GM21619 (cell line): ENCODE measurements around the gene POLR3H.
"Not testable (repeated sequence)": the region's sequence is repeated elsewhere in the genome, so short reads cannot be mapped to it uniquely, and the experiment has no call there.

Source experiments
- ATAC-seq: cut with Tn5 transposase; IDR thresholded peaks from one replicate; pipeline ENCODE4 v1.9.1; 2021; ENCODE audit not compliant: unreplicated experiment

The POLR3H gene

GRCh38 chr22:41543854-41544670 lies at the start of gene POLR3H:
Gene POLR3H (minus strand): TSS chr22:41544470. CDS start chr22:41544101, 369 bp downstream.
- ATAC-seq: peak; percentile 82

GRCh38 chr22:41593336-41593960 lies 49.2 kb upstream of the POLR3H start:
- ATAC-seq: not testable (repeated sequence)

- peak; percentile 92 for ATAC-seq
Measured at GRCh38 chr22:41589391-41590241, 45.3 kb upstream of the POLR3H start, which contains the start of gene PMM1. Gene PMM1 (minus strand): TSS chr22:41589840. CDS start chr22:41589805, 35 bp downstream.

GRCh38 chr22:41587347-41587723 lies 43.1 kb upstream of the POLR3H start:
- no peak for ATAC-seq

GRCh38 chr22:41585898-41586297 lies 41.6 kb upstream of the POLR3H start:
- no peak for ATAC-seq

GRCh38 chr22:41584881-41585280 lies 40.6 kb upstream of the POLR3H start:
- no peak for ATAC-seq

- ATAC-seq: no peak
Measured at GRCh38 chr22:41582694-41583093, 38.4 kb upstream of the POLR3H start.

- no peak for ATAC-seq
Measured at GRCh38 chr22:41579997-41580355, 35.7 kb upstream of the POLR3H start.

- ATAC-seq: no peak
Measured at GRCh38 chr22:41579297-41579996, 35.2 kb upstream of the POLR3H start.

- ATAC-seq: no peak
Measured at GRCh38 chr22:41578818-41579217, 34.5 kb upstream of the POLR3H start.

- no peak for ATAC-seq
Measured at GRCh38 chr22:41578114-41578513, 33.8 kb upstream of the POLR3H start.

- no peak for ATAC-seq
Measured at GRCh38 chr22:41576877-41577276, 32.6 kb upstream of the POLR3H start.

- no peak for ATAC-seq
Measured at GRCh38 chr22:41575533-41575932, 31.3 kb upstream of the POLR3H start.

- no peak for ATAC-seq
Measured at GRCh38 chr22:41574847-41575381, 30.6 kb upstream of the POLR3H start.

- no peak for ATAC-seq
Measured at GRCh38 chr22:41573677-41574076, 29.4 kb upstream of the POLR3H start.

- ATAC-seq: not testable (repeated sequence)
Measured at GRCh38 chr22:41572305-41572704, 28.0 kb upstream of the POLR3H start.

GRCh38 chr22:41571786-41572185 lies 27.5 kb upstream of the POLR3H start:
- no peak for ATAC-seq

GRCh38 chr22:41570221-41570620 lies 26.0 kb upstream of the POLR3H start:
- ATAC-seq: no peak

- ATAC-seq: no peak
Measured at GRCh38 chr22:41568811-41569210, 24.5 kb upstream of the POLR3H start.

GRCh38 chr22:41567512-41567768 lies 23.2 kb upstream of the POLR3H start:
- ATAC-seq: no peak
